Neural crest cell (in vitro differentiated cells): Measurements from ENCODE around the gene GRXCR2. TPM values are rescaled to one million over a fixed set of nuclear protein-coding genes. Genes with fewer than 3 reads are reported as not detected.

Experiments used
- DNase-seq: peaks from one replicate; pipeline ENCODE4 v3.0.0; 2021; ENCODE audit warnings: low read depth, mixed read lengths, low spot score
- H3K27ac Mint-ChIP-seq: one replicate; pipeline ENCODE4 v1.8.0; 2021; ENCODE audit warnings: mild to moderate bottlenecking, mixed read lengths; ENCODE audit not compliant: unreplicated experiment
- H3K27me3 Mint-ChIP-seq: 2 replicates; pipeline ENCODE4 v1.8.0; 2021; ENCODE audit warnings: low read depth, mild to moderate bottlenecking, mixed read lengths
- H3K36me3 Mint-ChIP-seq: 2 replicates; pipeline ENCODE4 v1.8.0; 2021; ENCODE audit warnings: low read depth, mild to moderate bottlenecking, mixed read lengths
- H3K4me1 Mint-ChIP-seq: 2 replicates; pipeline ENCODE4 v1.8.0; 2021; ENCODE audit warnings: mixed read lengths
- H3K4me3 Mint-ChIP-seq: one replicate; pipeline ENCODE4 v1.8.0; 2021; ENCODE audit warnings: mild to moderate bottlenecking, mixed read lengths
- H3K9me3 Mint-ChIP-seq: 2 replicates; pipeline ENCODE4 v1.8.0; 2021; ENCODE audit warnings: mixed read lengths
- total RNA-seq: library from RNA; stranded (reverse); gene quantifications from 2 replicates; pipeline ENCODE4 v1.2.1, GENCODE V29; 2021
- TF ChIP-seq, protein P1 (sequence below): fragments of 200-600 bp; sonication (generic); conservative IDR thresholded peaks from 2 replicates; pipeline ENCODE4 v1.5.0; 2021; ENCODE audit warnings: antibody characterized with exemption, mild to moderate bottlenecking

GRXCR2 gene
- total RNA-seq, 1 donor from 2014 or later: not detected

GRCh38 chr5:145848854-145849253 lies 24.0 kb downstream of the GRXCR2 start:
- H3K9me3 Mint-ChIP-seq: peaks cover 3% of the 10 kb centered on the region
- TF ChIP-seq, protein P1, sequence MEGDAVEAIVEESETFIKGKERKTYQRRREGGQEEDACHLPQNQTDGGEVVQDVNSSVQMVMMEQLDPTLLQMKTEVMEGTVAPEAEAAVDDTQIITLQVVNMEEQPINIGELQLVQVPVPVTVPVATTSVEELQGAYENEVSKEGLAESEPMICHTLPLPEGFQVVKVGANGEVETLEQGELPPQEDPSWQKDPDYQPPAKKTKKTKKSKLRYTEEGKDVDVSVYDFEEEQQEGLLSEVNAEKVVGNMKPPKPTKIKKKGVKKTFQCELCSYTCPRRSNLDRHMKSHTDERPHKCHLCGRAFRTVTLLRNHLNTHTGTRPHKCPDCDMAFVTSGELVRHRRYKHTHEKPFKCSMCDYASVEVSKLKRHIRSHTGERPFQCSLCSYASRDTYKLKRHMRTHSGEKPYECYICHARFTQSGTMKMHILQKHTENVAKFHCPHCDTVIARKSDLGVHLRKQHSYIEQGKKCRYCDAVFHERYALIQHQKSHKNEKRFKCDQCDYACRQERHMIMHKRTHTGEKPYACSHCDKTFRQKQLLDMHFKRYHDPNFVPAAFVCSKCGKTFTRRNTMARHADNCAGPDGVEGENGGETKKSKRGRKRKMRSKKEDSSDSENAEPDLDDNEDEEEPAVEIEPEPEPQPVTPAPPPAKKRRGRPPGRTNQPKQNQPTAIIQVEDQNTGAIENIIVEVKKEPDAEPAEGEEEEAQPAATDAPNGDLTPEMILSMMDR: no peak
- H3K27ac Mint-ChIP-seq: no peak overlapping the region
- DNase-seq: no peak
- H3K4me3 Mint-ChIP-seq: no peak overlapping the region
- H3K27me3 Mint-ChIP-seq: no peaks in the 10 kb centered on the region
- no peaks in the 10 kb centered on the region for H3K4me1 Mint-ChIP-seq
- no peaks in the 10 kb centered on the region for H3K36me3 Mint-ChIP-seq

- Mint-ChIP-seq H3K4me3 (no peak overlapping the region), H3K36me3 (no peaks in the 10 kb centered on the region), H3K4me1 (no peaks in the 10 kb centered on the region), H3K9me3 (peaks cover 3% of the 10 kb centered on the region), H3K27ac (no peak overlapping the region), H3K27me3 (no peaks in the 10 kb centered on the region)
- TF ChIP-seq, protein P1: no peak
- DNase-seq: no peak
Observed at GRCh38 chr5:145847499-145848497, 25.0 kb downstream of the GRXCR2 start.

DNA sequence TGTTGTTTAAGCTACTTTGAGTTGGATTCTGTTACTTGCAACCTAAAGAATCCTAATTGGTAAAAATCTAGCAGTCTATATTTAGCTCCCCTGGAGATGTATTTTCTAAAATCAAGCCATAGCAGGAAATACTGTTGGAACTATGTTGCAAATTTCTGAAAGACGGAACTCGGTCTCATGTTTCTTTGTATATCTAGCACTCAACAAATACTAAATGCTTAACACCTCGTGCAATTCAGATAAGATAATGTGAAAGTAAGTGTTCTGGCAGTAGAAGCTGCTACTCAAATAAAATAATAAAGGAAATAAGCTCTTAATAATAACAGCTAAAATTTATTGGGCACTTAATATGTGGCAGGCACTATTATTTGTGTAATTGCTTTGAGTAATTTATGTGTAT lies 26.7 kb downstream of the GRXCR2 start:
- Mint-ChIP-seq H3K27me3 (no peaks in the 10 kb centered on the region), H3K36me3 (no peaks in the 10 kb centered on the region), H3K9me3 (peaks cover 3% of the 10 kb centered on the region), H3K27ac (no peak overlapping the region), H3K4me3 (no peak overlapping the region), H3K4me1 (no peaks in the 10 kb centered on the region)
- DNase-seq: no peak
- TF ChIP-seq, protein P1: no peak

GRCh38 chr5:145841299-145841698 lies 31.5 kb downstream of the GRXCR2 start:
- Mint-ChIP-seq H3K4me1 (no peaks in the 10 kb centered on the region), H3K4me3 (no peak overlapping the region), H3K9me3 (peaks cover 3% of the 10 kb centered on the region), H3K36me3 (no peaks in the 10 kb centered on the region), H3K27me3 (no peaks in the 10 kb centered on the region), H3K27ac (no peak overlapping the region)
- DNase-seq: no peak
- TF ChIP-seq, protein P1: no peak

DNA sequence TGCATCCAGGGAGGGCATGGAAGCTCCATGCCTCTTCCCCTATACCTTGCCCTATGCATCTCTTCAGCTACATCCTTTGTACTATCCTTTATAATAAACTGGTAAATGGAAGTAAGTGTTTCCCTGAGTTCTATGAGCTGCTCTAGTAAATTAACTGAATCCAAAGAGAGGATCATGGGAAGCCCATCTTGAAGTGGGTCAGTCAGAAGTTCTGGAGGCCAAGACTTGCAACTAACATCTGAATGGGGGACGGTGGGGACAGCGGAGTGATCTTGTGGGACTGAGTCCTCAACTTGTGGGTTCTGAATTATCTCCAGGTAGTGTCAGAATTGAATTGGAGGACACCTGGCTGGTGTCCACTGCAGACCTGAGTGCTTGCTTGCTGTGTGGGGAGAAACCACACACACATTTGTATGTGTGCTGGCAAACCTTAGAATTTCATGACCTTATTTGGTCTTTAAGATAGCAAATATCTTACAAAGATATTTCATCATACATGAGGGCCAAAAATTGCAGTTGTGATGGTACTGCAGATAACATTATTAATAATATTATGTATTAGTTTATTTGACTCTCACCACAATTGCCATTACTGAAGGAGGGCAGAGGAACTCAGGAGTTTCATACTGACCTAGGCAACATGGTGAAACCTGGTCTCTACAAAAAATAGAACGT lies 32.2 kb downstream of the GRXCR2 start:
- H3K27me3 Mint-ChIP-seq: no peaks in the 10 kb centered on the region
- TF ChIP-seq, protein P1: no peak
- peaks cover 3% of the 10 kb centered on the region for H3K9me3 Mint-ChIP-seq
- no peak overlapping the region for H3K4me3 Mint-ChIP-seq
- DNase-seq: no peak
- H3K36me3 Mint-ChIP-seq: no peaks in the 10 kb centered on the region
- H3K4me1 Mint-ChIP-seq: peaks cover 4% of the 10 kb centered on the region
- no peak overlapping the region for H3K27ac Mint-ChIP-seq
